GM12864 (cell line): Measurements from ENCODE around the gene GBX2.
A peak's percentile ranks its signal among the peaks of the same experiment; 100 is the strongest.

Experiments used
- DNase-seq: peaks from one replicate; pipeline ENCODE4 v3.0.0-alpha.2; 2011; ENCODE audit warnings: low read depth
- H3K4me3 ChIP-seq: 2 replicates; pipeline ENCODE4 v1.5.1; 2011; ENCODE audit warnings: mild to moderate bottlenecking, low read depth, low read length, control low read depth
- TF ChIP-seq, protein P1 (sequence below): IDR thresholded peaks from 2 replicates; pipeline ENCODE4 v1.5.1; 2011; ENCODE audit warnings: low read depth, mild to moderate bottlenecking, moderate library complexity, low read length, control low read depth, inconsistent platforms; ENCODE audit errors: missing control alignments

Gene GBX2

GRCh38 chr2:236177604-236177966 lies 9.4 kb upstream of the GBX2 start:
- H3K4me3 ChIP-seq, result no peak overlapping the region
- TF ChIP-seq, protein P1, sequence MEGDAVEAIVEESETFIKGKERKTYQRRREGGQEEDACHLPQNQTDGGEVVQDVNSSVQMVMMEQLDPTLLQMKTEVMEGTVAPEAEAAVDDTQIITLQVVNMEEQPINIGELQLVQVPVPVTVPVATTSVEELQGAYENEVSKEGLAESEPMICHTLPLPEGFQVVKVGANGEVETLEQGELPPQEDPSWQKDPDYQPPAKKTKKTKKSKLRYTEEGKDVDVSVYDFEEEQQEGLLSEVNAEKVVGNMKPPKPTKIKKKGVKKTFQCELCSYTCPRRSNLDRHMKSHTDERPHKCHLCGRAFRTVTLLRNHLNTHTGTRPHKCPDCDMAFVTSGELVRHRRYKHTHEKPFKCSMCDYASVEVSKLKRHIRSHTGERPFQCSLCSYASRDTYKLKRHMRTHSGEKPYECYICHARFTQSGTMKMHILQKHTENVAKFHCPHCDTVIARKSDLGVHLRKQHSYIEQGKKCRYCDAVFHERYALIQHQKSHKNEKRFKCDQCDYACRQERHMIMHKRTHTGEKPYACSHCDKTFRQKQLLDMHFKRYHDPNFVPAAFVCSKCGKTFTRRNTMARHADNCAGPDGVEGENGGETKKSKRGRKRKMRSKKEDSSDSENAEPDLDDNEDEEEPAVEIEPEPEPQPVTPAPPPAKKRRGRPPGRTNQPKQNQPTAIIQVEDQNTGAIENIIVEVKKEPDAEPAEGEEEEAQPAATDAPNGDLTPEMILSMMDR, result peak; percentile 65
- no peak for DNase-seq

- TF ChIP-seq, protein P1, result no peak
- no peak for DNase-seq
- H3K4me3 ChIP-seq, result no peak overlapping the region
Observed at GRCh38 chr2:236176951-236177350, 8.8 kb upstream of the GBX2 start.

- H3K4me3 ChIP-seq, result no peak overlapping the region
- TF ChIP-seq, protein P1, result peak; percentile 42
- no peak for DNase-seq
Observed at GRCh38 chr2:236176417-236176816, 8.2 kb upstream of the GBX2 start.

GRCh38 chr2:236175548-236176150 lies 7.5 kb upstream of the GBX2 start:
- H3K4me3 ChIP-seq, result no peak overlapping the region
- TF ChIP-seq, protein P1, result no peak
- DNase-seq, result no peak

DNA sequence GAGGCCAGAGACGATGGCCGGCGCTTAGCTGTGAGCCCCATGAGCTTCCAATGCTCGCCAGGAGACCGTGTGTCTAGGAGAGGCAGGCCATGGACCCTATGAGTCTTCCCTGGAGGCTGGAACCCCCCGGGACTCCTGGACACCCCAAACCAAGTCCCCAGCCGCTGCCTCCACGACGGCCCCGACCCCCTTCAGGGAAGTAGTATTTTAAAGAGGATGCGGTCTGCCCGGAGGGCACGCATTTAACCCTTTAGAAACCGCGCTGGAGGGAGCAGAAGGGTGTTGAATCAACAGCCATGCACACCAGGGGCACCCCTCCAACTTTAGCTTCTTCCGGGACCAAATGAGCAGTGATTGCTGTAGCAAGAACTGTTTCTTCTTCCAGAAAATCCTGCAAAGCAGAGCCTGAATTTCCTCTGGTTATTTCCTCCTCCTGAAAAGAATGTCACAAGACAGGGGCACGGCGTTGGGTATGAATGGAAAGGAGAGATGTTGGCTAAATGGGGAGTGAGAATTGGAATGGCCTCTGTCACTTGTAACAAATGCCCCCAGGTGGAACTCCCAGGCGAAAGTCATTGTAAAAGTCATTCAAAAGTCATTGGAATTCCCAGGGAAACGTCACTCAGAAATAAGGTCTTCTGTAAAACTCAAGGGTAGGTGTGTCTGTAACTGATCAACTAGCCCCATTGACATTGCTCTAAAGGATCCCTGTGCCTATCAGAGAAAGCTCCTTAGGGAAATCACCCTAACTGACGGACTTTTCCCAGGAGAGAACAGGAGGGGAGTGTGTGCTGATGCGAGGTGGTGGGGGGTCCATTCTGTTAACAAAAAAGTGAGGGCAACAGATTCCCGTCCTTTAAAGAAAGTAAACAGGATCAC lies 5.8 kb upstream of the GBX2 start:
- no peak for DNase-seq
- TF ChIP-seq, protein P1, result no peak
- no peak overlapping the region for H3K4me3 ChIP-seq

GRCh38 chr2:236173036-236173728 lies 5.0 kb upstream of the GBX2 start:
- DNase-seq, result no peak
- no peak overlapping the region for H3K4me3 ChIP-seq
- TF ChIP-seq, protein P1, result no peak
